ENCODE measurements around the gene LCE1D.

LCE1D gene

DNA sequence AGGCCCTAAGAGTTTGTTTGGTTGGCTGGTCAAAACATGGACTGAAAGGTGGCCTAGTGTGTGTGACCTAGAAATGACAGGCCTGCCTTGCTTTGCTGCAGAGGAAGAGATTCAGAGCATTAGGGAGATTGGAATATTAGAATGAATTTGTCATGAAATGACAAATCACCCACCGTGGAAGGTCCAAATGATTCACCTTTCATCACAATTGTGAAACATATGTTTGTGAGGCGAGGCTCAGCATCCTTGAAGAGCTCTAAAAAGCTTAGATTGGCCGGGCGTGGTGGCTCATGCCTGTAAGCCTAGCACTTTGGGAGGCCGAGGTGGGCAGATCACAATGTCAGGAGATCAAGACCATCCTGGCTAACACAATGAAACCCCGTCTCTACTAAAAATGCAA, 20.8 kb downstream of the LCE1D start:
- DNase-seq: no peak

DNA sequence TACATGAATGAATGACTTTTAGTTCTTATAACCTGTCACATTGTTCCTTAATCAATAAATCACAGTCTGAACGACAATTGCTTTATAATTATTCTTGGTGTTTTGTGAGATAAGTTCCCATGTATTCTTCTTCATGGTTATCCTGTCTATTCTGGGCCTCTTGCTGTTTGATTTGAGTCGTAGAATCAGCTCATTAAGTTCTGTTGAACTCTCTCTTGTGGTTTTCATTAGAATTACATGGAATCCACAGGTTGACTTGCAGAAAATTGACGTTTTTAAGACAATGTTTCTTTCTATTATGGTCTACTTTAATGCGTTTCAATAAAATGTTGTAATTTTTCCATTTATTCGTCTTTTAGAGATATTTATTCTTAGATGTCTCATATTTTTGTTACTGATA, 26.8 kb downstream of the LCE1D start:
- DNase-seq: no peak

DNA sequence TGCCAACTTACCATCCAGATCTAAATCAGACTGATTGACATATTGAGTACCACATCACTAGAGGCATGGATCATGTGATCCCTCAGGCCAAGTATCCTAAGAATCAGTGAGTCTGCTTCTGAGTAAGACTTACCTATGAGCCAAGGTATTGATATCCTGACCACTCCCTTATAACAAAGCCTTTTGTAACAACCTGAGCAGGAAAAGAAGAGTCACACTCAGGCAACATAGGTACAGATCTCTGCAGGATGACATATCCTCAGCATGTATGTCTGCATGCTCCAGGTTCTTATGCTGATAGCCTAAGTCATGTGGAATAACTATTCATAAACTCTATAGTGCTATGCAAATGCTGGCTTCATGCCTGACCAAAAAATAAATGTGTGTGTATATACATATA, 28.4 kb downstream of the LCE1D start:
- DNase-seq: no peak

DNA sequence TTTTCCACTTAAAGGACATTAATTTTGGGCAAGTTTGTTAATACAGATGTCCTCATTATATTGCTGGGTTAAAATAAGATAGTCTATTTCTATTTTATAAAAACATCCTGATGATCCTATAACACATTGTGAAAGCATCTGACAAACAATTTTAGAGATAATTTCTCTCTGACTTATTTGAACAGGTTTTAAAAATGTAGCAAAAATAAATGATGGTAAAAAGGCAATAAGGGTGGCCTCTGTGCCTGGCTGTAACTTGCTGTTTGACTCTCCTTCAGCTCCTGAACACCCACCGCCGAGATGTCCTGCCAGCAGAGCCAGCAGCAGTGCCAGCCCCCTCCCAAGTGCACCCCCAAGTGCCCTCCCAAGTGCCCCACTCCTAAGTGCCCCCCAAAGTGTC, 30.7 kb downstream of the LCE1D start, which contains the start of gene LCE1A:
Gene LCE1A (plus strand): TSS at position 301 of the 400 bp plus-strand sequence. CDS start 0 bp downstream, at position 301.
- no peak for DNase-seq

GRCh38 chr1:152836870-152837269, 40.3 kb downstream of the LCE1D start:
- no peak for DNase-seq

DNA sequence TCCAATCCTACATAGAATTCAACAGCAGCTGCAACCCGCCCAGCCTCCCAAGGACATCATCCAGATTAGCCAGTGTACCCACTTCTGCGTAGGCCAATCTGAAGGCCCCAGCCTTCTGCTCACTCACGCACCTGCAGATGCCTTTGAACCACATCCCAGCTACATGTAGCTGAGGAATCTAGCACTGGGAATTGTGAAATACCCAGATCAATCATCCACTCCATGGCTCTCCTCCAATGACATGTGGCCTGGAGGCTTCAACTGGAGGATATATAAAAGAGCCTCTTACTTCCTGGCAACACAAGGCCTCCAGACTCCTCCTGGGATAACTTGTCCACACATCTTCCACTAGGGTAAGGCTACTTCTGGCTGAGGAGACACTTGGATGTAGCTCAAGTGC, 46.0 kb downstream of the LCE1D start, which contains the start of gene LCE6A:
Gene LCE6A (plus strand): TSS at position 301 of the 400 bp plus-strand sequence. CDS start 665 bp downstream, outside the sequence.
- DNase-seq: no peak
